H1 (cell line): ENCODE data around the gene GLIS2. TPM values are rescaled to one million over a fixed set of nuclear protein-coding genes. Genes with fewer than 3 reads are reported as not detected.

Experiments used
- EZH2 ChIP-seq: fragments of 200-600 bp; sonication (generic); IDR thresholded peaks from 2 replicates; pipeline ENCODE4 v1.7.1; 2012; ENCODE audit warnings: low read depth, mild to moderate bottlenecking, moderate library complexity, low read length, inconsistent platforms; ENCODE audit not compliant: severe bottlenecking
- JUND ChIP-seq: IDR thresholded peaks from 2 replicates; pipeline ENCODE4 v1.6.1; 2011; ENCODE audit warnings: mild to moderate bottlenecking, improper control_type of control experiment, low read length
- KDM4A ChIP-seq: IDR thresholded peaks from one replicate; pipeline ENCODE4 v1.7.1; 2012; ENCODE audit warnings: low read depth, mild to moderate bottlenecking, moderate library complexity, low read length, inconsistent platforms; ENCODE audit not compliant: severe bottlenecking
- SIN3A ChIP-seq, 2 experiments: IDR thresholded peaks in 1 of 2; conservative IDR thresholded peaks in 1 of 2; 2 replicates each; pipeline ENCODE4 v1.6.1; 2011 to 2012; ENCODE audit warnings: low read length in 2 of 2, improper control_type of control experiment in 1 of 2, low read depth in 1 of 2, mild to moderate bottlenecking in 1 of 2
- polyA plus RNA-seq, 7 experiments: library from polyadenylated mRNA; depleted of rRNA in 3 of 7; stranded (reverse) in 5 of 7; unstranded in 2 of 7; fragments of >200 nt in 5 of 7; fragments of 200-250 nt in 2 of 7; gene quantifications; 1 replicate in 5 of 7; 2 replicates in 1 of 7; 4 replicates in 1 of 7; pipeline versions ENCODE4 v1.2.1 to v1.2.3, GENCODE V29; 2011 to 2013; ENCODE audit warnings: missing spikeins in 2 of 7, mixed read lengths in 2 of 7
- total RNA-seq: library from RNA; stranded (reverse); fragmentation: NEBNext Ultra II Directional; extraction: Animal tissue kit (Norgen Biotek cat#: 25700); gene quantifications from 2 replicates; pipeline ENCODE4 v1.2.1, GENCODE V29; 2021

Gene GLIS2
- total and polyA plus RNA-seq, 2 of the 8 experiments (the other 6 are each of a cell fraction or from before 2014, with no cell fraction given), result 4.3 to 17.4 TPM

DNA sequence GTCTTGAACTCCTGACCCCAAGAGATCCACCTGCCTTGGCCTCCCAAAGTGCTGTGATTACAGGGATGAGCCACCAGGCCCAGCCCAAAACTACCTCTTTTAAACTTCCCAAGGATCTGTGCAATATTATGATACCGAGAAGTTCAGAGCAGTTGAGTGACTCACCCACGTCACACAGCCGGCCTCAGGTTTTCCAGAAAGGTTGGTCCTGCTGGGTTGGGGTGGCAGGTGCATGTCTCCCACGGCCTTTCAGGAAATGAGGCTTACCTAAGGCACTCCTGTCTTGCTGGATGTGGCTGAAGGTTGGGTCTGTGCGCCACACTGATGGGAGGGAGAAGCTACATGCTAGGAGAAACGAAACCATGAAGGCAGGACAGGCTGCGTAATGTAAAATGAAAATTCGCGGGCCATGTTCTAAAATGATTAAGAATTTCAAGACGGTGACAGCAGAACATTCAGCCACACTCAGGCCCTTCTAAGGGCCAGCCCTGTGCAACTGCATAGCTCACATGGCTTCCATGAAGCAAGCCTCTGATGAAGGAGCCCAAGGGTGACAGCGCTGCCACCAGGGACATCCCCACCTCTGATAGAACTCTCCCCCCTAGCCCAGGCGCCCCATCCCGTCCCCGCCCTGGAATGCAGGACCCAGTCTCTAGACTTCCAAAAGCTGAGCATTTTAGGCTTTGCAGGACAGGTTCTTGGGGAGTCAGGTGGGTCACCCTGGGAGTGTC is 6.6 kb upstream of the GLIS2 start (continued):
- no peak for TF ChIP-seq EZH2
- TF ChIP-seq SIN3A (conservative IDR thresholded peaks at IDR 0.05 in 1 of 2, IDR thresholded peaks at IDR 0.05 in 1 of 2; ENCODE audit: low read depth in 1 of 2, low read length in 2 of 2), result no peak
- TF ChIP-seq KDM4A, result no peak
- no peak for TF ChIP-seq JUND
